HG02759 (cell line): Measurements from ENCODE around the gene RDH8.

Source experiments
- ATAC-seq: cut with Tn5 transposase; IDR thresholded peaks from one replicate; pipeline ENCODE4 v1.9.1; 2021; ENCODE audit warnings: mild to moderate bottlenecking, moderate library complexity; ENCODE audit not compliant: unreplicated experiment

Gene RDH8, protein sequence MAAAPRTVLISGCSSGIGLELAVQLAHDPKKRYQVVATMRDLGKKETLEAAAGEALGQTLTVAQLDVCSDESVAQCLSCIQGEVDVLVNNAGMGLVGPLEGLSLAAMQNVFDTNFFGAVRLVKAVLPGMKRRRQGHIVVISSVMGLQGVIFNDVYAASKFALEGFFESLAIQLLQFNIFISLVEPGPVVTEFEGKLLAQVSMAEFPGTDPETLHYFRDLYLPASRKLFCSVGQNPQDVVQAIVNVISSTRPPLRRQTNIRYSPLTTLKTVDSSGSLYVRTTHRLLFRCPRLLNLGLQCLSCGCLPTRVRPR

DNA sequence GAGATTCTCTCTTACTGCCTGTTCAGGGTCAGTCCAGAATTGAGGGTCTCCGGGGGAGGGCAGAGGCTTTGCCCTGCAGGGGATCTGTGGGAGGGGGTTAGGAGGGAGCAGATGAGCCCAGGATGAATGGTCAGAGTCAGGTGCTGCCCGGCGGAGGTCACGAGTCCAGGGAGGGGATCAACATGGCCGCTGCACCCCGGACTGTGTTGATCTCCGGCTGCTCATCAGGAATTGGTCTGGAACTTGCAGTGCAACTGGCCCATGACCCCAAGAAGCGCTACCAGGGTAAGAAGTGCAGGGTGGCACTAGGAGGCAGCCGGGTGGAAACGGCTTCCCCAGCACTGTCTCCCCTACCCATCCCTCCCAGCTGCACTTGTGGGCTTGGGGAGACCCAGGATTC is at the start of gene RDH8:
Gene RDH8, plus strand, starts transcription at position 168 of the 400 bp plus-strand sequence. Its CDS starts 15 bp downstream, at position 183.
- ATAC-seq, result no peak

DNA sequence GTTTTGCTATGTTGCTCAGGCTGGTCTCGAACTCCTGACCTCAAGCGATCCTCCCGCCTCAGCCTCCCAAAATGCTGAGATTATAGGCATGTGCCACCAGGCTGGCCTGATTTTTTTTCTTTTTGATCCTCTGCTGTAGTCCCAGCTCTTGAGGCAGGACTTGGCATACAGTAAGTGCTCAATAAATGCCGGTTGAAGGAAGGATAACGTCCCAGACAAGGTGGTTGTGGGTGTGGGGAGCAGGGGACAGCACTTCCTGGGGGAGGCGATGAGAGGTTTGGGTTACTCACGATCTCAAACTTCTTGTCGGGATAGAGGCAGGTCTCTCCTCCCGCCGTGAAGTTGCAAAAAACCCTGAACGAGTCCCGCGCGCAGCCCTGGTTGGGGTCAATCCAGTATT is 47.3 kb upstream of the RDH8 start:
- ATAC-seq, result no peak

DNA sequence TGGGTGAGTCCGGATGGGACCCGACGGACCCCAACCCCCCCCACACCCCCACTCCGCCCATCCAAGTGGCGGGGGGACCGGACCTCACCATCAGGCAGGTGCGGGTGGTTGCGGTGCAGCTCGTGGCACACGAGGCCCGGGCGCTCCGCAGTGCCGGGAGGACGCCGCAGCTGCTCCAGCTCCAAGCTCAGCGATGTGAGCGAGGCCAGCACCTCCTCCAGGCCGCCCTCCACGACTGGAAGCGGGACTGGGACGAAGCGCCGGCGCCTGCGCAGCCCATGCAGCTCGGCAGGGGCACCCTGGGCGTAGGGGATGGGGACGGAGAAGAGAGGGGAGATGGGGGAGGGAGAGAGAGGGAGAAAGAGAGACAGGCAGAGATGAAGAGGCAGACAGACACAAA is 46.8 kb upstream of the RDH8 start:
- ATAC-seq, result no peak

DNA sequence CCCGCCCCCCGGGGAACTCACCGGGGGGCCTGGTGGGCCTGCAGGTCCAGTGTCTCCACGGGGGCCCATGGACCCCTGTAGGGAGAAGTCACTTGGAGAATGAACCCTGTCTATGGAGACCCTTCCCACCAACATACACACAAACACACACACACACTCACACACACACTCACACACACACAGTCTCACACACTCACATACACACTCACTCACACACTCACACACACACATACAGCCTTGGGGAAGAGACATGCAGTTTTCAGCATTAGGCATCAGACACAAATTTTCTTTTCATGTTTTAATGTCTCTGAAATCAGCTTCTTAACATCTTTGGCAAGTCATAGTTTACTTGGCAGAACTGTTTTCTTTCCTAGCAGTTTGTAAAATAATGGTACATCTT is 46.0 kb upstream of the RDH8 start:
- ATAC-seq, result no peak

DNA sequence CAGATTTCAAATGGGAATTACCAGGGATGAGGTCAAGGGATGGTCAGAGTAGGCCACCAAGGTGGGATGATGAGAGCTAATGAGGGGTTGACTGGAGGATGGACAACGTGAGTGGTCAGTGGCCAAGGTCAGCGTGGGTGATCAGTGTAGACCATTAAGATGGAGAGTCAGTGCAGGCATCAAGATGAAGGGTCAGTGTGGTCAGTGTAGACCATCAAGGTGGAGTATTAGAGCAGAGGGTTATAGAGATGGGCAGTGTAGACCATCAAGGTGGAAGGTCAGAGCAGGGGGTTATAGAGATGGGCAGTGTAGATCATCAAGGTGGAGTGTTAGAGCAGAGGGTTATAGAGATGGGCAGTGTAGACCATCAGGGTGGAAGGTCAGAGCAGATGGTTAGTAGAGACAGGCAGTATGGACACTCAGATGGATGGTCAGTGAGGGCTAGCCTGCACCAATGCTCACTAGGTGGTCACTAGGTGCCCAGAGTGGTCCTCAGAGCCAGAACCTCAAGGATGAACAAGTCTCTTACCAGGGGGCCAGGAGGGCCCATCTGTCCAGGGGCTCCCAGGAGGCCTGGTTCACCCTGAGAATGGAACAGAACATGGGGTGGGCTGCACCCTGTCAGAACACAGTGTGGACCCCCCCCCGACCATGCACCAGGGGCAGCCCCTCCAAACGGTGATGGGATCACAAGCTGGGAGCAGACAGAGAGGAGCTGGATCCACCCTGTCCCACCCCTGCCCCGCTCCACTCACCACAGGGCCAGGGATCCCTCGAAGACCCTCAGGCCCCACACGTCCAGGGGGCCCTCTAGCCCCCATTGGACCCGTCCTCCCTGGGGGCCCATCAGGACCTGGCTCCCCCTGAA is 44.2 kb upstream of the RDH8 start:
- ATAC-seq, result no peak

DNA sequence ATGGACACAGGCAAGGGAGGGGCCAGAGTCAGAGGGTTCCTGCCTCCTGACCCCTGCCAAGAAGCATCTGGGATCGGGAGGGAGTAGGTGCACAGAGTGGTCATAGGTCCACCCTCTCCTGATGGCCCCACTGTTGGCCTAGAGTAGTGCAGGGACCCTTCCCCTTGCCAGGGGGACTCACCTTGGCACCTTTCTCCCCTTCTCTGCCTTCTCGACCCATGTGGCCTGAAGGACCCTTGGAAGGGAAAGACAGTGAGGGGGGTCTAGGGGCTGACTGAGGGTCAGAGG is 43.7 kb upstream of the RDH8 start:
- ATAC-seq, result no peak

DNA sequence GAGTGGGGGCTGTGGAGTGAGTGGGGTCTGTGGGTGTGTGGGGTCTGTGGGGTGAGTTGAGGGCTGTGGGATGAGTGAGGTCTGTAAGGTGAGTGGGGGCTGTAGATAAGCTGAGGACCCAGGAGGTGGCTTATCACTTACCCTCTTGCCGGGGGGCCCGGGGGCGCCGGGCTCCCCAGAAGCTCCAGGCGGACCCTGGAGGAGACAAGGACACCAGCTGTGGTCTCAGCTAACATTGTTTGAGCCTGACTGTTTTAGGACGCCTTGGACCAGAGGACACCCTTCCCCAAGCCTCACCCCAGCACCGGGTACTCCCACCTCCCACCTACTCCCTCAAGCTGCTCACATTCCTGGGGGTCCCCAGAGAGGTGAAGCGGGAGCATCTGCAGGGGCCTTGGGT is 42.8 kb upstream of the RDH8 start:
- no peak for ATAC-seq

DNA sequence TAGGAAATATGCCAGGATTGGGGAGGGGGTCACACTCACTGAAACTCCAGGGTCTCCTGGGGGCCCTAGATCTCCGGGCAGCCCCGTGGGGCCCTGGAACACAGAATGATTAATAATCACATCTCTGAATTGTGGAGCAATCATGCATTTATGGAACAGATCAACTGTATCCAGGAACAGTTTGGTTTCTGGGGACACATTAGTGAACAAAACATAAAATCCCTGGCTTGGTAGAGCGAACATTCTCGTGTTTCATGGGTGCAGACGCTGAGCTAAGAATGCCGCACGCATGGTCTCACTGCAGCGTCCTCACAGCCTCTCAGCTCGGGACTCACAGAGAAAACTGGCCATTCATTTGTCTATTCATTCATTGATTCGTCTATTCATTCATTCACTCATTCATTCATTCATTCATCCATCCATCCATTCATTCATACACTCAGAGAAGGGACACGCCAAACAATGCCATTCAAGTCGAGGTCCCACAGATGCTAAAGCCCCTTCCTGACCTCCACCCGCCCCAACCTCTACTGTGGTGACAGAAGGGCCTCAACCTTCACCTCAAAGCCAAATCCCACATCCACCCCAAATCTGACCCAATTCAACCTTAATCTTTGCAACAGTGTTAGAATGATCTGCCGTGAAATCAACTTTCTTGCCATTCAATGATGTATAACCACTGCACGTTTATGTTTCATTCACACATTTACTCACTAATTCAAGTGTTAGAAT is 42.0 kb upstream of the RDH8 start:
- ATAC-seq, result no peak

DNA sequence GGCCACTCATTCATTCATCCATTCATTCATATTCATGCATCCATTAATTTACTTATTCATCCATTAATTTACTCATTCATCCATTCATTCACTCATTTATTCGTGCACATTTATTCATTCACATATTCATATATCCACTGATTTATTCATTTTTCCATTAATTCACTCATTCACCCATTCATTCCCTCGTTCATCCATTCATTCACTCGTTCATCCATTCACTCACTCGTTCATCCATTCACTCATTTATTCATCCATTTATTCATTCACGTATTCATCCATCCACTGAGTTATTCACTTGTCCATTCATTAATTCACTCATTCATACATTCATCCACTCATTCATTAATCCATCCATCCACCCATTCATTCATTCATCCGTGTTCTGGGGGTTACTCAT is 41.2 kb upstream of the RDH8 start:
- no peak for ATAC-seq

DNA sequence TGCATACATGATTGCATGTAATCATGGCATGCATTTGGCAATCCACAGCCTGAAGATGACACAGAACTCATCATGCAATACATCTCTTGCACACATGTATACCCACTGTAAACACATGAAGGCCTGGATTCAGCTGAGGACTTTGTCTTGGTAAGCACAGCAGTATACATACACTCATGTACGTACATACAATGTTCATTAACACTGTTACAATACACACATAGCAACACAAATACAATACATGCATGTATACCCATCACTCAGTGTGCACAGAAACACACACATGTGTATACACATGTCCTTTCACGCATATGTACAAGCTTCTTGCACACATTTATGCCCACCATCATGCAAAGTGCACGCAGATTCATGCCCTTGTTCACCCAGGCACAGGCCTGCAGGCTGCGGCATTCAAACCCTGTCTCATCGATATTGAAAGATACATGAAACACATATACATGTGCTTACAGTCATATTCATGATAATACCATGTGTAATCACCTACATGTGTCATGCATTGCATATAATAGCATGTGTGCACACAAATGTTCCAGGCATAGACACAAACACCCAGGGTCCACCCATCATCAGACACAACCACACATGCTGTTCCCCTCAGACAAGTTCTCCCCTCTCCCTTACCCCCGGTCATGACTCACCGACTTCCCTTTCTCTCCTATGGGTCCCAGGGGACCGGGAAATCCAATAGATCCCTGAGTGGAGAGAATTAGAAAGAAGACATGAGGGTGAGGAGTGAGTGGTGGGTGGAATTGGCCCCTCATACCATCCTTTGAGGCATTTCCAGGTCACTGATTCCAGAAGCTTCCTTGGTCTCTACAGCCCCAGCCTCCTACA is 31.6 kb upstream of the RDH8 start:
- no peak for ATAC-seq

DNA sequence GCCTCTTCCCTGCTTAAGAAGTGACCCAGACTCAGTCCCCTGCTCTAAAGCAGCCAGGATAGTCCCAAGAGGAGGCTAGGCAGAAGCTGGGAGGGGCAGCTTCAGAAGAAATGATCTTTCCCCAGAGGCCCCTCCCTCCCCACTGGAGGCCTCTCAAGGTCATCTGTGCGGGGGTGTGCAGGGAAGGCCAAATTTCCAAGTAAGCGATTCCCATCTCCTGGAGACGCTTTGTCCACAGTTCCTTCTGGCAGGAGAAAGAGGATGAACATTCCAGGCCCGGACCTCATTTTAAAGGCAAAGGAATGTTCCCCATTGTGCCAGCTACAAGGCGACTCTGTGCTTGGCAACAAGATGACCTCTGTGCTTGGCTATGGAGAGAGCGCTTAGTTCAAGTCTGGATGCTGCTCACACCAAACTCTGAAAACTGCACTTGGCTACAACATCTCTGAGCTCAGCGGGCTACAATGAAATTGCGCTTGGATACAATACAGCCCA is 26.4 kb upstream of the RDH8 start:
- no peak for ATAC-seq

DNA sequence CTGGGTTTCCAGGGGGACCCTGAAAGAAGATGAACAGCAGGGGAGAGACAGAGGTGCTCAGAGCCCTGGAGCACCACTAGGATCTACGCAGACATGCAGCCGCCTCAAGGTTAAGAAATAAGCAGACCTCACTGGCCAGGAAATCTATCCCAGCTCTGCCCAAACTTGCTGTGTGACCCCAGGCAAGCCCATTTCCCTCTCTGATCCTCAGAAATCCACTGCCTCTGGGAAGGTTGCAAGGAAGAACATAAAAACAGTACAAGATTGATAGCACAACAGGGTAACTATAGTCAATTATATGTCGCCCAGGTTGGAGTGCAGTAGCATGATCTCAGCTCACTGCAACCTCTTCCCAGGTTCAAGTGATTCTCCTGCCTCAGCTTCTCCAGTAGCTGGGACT is 23.8 kb upstream of the RDH8 start:
- ATAC-seq, result no peak

DNA sequence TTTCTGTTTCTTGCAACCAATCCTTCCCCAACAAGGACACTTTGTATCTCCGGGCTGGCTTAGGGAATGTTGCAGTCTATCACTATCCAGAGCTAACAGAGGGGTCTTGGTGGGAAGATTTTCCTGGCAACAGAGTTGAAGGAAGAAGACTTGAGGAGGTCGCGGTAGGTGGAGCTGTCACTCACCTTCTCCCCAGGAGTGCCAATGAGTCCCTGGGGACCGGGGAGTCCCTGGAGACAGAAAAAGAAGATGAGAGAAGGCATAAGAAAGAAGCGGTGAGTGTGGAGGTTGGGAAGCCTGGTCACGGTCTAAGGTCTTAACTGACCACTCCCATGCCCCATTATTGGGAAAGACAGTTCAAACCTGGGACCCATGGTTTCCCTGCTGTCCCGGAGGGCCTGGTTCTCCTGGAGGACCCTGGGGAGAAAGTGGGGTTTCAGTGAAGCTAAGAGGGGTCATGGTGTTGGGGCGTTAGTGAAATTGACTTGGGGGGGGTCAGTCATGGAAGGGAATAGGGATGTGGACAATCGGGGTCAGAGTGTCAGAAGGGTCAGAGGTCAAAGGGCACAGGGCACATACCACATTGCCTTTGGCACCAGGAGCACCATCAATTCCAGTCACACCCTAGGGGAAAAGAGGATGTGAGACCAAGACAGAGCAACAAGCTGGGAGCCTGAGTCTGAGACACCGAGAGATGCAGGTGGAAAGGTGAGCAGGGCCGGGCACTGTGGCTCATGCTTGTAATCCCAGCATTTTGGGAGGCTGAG is 21.7 kb upstream of the RDH8 start:
- no peak for ATAC-seq

DNA sequence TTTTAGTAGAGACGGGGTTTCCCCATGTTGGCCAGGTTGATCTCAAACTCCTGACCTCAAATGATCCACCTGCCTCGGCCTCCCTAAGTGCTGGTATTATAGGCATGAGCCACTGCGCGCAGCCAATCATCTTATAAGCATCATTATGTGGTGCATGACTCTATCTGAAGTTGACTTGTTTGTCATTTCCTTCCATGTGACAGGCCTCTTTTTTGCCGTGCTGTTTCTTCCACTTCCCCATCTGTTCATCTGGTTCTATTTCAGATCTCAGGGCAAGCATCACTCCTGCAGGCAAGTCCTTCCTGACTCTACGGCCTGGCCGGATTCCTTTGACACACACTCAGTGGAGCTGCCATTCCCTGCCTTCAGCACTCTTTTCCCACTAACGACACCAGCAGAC is 18.2 kb upstream of the RDH8 start:
- ATAC-seq, result no peak

DNA sequence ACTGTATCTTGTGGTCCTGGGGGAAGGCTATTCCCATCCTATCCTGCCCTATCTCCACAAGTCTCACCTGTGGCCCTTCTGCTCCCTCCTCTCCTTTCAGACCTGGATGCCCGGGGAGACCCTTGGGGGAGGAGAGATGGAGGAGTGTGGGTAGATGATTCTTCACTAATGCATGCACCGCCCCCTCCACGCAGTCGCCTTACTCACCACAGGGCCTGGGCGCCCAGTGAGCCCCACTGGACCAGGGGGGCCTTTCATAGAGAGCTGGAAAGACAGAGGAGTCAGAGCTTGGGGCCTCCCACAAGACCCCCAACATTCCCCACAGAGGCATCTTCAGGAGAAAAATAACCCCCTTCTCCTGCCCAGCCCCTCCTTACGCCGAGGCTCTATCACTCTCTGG is 17.3 kb upstream of the RDH8 start:
- no peak for ATAC-seq

DNA sequence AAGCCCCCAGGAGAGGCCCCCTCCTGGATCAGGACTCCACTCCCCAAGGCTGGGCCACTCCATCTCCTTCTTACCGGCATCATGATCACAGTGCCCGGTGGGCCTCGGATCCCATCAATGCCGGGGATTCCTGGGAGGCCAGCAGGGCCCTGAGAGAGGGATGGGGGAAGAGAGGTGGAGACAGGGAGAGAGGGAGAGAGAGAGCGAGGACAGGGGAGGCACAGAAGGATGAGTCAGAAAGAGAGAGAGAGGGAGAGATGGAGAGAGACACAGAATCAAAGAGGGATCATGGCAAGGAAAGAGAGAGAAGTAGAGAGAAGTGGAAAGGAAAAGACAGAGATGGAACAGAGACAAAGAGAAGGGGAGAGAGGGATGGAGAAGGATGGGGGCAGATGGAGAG is 16.7 kb upstream of the RDH8 start:
- no peak for ATAC-seq

DNA sequence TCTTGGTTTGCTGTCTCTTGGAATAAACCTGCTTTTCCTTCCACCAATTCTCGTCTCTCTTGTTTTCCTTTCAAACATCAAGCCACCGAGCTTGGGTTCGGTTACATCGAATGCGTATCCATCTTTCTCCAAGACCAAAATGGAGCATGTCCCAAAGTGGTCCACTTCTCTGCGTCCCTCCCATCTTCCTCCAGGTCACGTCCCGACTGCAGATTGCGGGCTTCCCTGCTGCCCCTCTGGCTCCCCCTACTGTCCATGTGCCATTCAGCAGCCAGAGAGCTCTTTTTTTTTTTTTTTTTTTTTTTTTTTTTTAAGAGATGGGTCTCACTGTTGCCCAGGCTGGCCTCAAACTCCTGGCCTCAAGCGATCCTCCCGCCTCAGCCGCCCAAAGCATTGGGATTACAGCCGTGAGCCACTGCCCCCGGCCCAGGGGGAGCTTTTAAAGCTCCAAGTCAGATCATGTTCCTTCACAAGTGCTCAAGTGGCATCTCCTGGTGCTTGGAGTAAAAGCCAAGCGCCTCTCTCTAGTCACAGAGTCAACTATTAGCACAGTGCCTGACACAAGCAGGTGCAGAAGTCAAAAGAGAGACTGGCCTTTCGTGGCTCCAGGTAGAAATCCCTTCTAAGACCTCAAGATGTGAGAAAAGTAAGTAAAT is 13.0 kb upstream of the RDH8 start:
- no peak for ATAC-seq

DNA sequence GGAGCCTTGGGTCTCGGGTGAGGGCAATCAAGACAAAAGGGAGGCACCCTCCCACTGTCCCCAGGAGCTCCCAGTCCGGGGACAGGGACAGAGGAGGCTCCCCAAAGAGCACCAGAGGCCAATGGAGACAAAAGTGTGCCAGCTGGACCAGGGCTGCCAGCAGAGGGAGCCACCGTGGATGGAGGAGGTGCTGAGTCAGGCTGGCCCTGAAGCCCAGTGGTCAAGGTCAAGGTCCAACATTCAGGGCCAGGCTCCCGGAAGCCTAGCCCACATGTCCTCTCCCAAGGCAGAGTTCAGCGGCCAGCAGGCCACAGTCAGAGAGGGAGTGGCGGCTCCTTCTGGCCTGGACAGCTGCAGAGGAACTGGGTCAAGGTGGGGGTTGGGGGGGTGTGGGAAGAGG is 11.4 kb upstream of the RDH8 start:
- ATAC-seq, result no peak

DNA sequence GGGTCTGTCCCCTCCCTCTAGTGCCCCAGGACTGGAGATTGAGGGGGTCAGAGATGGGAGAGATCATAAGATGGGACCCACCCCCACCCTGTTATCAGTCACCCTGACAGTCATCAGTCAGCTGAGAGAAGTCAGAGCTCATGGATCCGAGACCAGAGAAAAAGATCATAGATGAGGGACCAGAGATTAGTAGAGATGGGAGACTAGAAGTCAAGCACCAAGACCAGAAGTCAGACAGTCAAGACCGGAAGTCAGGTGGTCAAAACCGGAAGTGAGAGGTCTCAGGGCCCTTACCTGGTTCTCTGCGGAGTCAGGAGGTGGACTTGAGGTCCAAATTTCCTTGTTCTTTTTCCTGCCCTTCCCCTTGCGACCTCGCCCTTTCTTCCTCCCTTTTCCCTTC is 10.0 kb upstream of the RDH8 start:
- ATAC-seq, result no peak

DNA sequence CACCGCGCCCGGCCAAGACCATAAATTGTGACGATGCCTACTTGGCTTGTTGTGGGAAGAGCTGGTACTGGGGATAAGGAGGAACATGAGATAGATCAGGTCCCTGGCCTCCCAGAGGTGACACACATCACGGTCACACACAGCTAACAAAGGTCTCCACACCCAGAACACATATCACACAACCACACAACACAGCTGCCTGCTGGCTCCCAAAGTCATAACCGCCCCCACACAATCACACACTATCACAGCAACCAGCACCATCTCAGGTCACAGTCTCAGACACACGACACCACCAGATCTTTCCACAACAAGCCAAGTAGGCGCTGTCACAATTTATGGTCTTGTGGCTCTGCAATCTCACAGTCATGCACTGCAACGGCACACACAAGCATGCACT is 8.7 kb upstream of the RDH8 start:
- no peak for ATAC-seq
